RKO (cell line): ENCODE measurements around the gene CORT.
"Not testable (repeated sequence)": the region's sequence is repeated elsewhere in the genome, so short reads cannot be mapped to it uniquely, and the experiment has no call there.

Experiments used
- DNase-seq: peaks from one replicate; pipeline ENCODE4 v3.0.0-alpha.2; 2016; ENCODE audit warnings: low spot score

CORT gene

DNA sequence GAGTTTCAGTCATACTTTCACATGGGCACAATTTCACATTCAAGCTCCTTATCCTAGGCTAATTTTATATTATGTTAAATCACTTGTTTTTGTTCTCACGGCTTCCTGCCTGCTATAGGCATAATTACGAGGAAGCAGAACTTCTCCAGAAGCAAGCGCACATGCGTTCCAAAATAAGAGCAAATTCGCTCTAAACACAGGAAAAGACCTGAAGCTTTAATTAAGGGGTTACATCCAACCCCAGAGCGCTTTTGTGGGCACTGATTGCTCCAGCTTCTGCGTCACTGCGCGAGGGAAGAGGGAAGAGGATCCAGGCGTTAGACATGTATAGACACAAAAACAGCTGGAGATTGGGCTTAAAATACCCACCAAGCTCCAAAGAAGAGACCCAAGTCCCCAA is at the start of gene CORT:
CORT (plus strand) TSS at position 281 of the 400 bp plus-strand sequence. CDS start 193 bp downstream, outside the sequence.
- DNase-seq, result no peak

DNA sequence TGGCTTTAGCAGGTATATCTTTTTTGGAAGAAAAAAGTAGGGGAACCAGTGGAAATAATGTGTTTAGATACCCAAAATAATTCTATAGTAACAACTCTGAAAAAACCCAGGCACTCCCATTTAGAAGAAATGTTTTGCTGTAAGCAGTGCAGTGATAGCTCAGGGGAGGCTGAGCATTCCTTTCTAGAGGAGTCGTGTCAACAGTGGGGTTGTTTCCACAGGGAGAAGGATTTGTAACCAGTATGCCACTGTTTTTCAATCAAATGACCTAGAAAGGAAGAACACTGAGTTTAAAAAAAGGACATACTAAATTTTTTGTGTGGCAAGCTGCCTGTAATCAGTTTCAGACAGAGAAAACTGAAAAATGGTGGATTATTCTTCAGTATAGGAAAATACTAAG is 48.5 kb upstream of the CORT start:
- peak; percentile 29 for DNase-seq

DNA sequence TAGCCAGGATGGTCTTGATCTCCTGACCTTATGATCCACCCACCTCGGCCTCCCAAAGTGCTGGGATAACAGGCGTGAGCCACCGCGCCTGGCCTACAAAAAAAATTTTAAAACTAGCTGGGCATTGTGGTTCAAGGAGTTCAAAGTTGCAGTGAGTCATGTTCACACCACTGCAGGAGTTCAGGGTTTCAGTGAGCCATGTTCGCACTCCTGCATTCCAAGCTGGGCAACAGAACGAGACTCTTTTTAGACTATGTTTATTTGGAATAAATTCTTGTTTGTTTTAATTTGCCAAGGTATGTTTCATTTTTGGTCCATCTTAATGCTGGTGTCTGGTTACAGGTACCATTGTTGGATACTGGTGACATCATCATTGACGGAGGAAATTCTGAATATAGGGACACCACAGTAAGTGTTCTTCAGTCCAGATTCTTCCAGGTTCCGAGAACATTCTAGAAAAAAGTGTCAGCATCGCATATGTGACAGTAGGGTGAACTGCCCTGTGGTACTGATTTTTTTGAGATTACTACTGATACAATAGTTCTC is 47.0 kb upstream of the CORT start:
- DNase-seq, result no peak

DNA sequence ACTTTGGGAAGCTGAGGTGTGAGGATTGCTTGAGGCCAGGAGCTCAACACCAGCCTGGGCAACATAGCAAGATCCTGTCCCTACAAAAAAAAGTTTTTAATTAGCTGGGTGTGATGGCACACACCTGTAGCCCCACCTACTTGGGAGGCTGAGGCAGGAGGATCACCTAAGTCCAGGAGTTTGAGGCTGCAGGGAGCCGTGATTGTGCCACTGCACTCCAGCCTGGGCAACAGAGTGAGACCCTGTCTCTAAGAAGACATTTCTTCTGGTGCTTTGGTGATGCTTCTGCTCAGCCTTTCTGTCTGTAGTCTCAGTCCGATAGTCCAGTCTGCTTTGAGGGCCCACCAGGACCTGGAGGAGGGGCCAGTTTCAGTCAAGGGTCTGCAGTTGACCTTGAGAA is 42.6 kb upstream of the CORT start:
- no peak for DNase-seq

DNA sequence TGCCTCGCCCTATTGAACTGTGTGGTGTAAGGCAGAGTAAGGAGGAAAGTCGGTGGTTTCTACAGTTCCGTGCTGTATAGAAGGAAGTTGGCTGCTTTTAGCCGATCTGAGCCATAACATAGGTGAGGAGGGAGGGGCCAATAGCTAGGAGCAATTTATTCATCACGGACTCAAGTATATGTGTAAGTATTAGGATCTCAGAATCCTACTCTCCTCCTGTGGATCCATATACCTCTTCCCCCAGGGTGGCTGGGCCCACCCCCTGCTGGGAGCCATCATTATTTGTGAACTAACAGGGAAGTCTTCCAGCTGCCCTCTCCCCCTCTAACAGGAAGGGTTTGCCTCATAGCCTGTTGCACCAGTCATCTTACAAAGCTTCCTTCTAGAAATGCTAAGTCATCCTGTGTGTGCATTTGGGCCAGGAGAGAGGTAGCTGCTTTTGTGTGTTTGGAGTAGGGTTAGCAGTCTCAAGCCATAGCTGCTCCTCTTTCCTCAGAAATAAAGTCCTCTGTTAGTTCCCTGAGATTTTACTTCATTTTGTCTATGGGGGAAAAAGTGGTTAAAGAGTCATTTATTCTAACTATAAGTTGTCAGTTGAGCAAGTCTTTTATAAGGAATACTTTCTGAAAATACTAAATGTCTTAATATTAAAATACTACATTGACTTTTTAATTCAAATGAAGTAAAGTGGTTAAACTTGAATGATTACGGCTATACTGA is 34.5 kb upstream of the CORT start:
- peak; percentile 38 for DNase-seq

DNA sequence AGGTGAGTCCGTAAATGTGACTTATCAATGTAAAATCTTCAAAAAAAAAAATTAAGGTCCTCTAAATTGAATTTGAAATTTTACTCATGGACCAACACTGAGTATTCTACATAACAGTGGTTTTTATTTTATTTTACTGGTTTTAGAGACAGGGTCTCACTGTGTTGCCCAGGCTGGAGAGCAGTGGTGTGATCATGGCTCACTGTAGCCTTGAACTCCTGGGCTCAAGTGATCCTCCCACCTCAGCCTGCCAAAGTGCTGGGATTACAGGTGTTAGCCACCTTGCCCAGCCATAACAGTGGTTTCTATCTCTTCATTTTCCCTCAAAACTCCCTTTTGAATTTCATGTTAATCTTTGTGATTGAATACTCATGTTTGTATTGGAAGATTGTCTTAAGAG is 33.9 kb upstream of the CORT start:
- DNase-seq, result not testable (repeated sequence)

DNA sequence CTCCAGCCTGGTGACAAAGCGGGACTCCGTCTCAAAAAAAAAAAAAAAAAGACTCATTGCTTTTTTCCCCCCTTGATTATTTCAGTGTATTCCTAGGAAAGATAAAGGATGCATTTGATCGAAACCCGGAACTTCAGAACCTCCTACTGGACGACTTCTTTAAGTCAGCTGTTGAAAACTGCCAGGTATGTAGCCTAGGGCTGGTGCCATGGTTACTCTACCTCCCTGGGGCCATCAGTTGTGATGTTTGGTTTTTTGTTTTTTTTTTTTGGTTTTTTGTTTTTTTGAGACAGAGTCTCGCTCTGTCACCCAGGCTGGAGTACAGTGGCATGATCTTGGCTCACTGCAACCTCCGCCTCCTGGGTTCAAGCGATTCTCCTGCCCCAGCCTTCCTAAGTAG is 31.1 kb upstream of the CORT start:
- DNase-seq, result not testable (repeated sequence)

- no peak for DNase-seq
Observed at GRCh38 chr1:10419351-10419750, 30.5 kb upstream of the CORT start.

DNA sequence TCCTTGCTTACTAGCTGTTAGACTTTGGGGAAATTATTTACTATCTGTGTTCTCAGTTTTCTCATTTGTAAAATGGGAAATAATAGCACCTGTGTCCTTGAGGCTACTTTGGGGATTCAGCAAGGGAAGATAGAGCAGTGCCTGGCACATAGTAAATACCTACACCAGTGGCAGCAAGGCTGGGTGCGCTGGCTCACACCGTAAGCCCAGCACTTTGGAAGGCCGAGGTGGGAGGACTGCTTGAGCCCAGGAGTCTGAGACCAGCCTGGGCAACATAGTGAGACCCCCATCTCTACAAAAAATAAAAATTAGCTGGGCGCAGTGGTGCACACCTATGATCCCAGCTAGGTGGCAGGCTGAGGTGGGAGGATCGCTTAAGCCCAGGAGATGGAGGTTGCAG is 28.2 kb upstream of the CORT start:
- DNase-seq, result no peak

DNA sequence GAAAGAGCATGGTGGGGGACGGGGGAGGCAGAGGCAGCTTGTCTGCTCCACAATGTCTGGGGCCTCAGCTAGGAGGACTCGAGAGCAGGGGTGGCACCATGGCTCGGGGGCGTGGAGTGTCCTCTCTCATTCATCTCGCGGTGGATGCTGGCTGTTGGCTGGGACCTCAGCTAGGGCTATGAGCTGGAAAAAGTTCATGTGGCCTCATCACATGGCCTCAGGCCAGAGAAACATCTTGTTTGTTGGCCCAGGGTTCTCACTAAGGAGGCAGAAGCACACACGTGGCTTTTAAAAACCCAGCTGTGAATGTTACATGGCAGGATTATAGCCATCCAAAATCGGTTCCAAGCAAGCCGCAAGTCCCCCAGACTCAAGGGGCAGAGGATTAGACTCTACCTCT is 25.8 kb upstream of the CORT start:
- DNase-seq, result no peak

DNA sequence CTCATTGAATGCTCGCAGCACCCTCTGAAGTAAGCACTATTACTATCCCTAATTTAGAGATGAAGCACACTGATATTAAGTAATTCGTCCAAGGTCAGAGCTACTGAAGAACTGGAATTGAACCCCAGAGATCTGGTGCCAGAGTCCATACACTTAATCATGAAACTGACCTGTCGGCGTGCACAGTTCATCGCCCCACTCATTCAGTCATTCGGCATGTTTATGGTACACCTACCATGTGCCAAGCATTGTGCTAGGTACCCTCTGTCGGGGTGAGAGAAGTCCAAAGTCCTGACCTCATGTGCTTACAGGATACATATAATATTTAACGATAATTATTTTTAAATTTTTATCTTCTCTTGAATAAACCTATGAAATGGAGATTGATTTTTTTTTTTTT is 25.2 kb upstream of the CORT start:
- no peak for DNase-seq

DNA sequence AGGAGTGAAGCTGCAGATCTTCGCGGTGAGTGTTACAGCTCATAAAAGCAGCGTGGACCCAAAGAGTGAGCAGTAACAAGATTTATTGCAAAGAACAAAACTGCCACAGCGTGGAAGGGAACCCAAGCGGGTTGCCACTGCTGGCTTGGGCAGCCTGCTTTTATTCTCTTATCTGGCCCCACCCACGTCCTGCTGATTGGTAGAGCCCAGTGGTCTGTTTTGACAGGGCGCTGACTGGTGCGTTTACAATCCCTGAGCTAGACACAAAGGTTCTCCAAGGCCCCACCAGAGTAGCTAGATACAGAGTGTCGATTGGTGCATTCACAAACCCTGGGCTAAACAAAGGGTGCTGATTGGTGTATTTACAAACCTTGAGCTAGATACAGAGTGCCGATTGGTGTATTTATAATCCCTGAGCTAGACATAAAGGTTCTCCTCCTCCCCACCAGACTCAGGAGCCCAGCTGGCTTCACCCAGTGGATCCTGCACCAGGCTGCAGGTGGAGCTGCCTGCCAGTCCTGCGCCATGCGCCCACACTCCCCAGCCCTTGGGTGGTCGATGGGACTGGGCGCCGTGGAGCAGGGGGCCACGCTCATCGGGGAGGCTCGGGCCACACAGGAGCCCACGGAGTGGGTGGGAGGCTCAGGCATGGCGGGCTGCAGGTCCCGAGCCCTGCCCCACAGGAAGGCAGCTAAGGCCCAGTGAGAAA is 23.9 kb upstream of the CORT start:
- not testable (repeated sequence) for DNase-seq

DNA sequence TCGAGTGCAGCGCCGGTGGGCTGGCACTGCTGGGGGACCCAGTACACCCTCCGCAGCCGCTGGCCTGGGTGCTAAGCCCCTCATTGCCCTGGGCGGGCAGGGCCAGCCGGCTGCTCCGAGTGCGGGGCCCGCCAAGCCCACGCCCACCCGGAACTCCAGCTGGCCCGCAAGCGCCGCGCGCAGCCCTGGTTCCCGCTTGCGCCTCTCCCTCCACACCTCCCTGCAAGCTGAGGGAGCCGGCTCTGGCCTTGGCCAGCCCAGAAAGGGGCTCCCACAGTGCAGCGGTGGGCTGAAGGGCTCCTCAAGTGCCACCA is 23.3 kb upstream of the CORT start:
- DNase-seq, result not testable (repeated sequence)

DNA sequence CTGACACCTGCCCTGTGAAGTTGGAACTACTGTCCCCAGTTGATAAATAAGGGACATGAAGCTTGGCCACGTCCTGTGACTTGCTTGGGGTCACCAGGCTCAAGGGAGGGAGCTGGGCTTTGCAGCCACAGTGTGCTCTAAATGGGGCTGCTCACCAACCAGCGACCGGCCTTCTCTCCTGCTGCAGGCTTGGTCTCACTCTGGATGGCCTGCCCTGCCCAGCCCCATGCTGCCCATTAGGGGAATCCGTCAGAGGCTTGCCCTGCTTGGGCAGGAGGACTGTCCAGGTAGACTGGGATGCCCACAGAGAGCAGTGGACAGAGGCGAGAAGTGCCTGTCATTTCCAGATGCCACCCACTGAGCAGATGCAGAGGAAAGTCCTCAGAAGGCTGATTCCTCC is 20.8 kb upstream of the CORT start:
- no peak for DNase-seq

GRCh38 chr1:10429868-10430215 is 20.0 kb upstream of the CORT start:
- no peak for DNase-seq

DNA sequence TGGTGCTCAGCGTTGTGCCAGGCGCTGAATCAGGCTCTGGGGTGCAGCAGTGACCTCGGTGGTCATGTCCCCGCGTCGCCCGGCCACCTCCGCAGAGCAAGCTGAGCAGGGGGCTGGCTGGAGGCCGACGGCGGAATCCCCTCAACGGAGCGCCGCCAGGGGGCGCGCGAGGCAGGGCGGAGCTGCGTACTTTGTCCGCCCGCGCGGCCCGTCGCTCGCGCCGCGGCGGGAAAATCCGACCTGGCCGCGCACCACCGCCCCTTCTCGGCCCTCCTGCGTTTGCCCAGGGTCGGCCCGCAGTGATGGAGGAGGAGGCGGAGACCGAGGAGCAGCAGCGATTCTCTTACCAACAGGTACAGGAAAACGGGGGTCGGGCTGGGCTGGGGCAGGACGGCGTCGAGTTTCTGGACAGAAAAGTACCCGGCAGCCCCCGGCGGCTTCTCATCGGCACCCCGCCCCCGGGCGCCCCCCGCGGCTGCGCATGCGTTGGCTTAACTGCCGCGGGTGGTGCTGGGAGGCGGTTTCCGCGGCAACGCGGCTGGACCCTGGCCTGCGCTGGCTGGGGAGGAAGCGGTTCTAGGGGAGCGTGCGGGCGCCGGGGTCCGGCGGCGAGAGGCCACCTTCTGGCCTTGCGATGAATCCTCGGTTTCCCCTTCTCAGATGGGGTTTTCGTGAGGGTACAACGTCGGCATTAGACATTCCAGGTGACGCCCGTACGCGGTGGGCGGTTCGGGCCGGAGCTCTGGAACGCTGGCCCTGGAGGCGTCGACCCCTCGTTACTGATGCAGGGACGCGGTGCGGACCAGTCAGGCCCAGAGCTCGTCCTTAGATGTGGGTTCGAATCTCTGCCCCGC is 19.4 kb upstream of the CORT start, which contains the start of gene CENPS:
CENPS (plus strand) TSS at position 218 of the 854 bp plus-strand sequence; CDS start at position 303, 85 bp downstream.
- peak; percentile 88 for DNase-seq

DNA sequence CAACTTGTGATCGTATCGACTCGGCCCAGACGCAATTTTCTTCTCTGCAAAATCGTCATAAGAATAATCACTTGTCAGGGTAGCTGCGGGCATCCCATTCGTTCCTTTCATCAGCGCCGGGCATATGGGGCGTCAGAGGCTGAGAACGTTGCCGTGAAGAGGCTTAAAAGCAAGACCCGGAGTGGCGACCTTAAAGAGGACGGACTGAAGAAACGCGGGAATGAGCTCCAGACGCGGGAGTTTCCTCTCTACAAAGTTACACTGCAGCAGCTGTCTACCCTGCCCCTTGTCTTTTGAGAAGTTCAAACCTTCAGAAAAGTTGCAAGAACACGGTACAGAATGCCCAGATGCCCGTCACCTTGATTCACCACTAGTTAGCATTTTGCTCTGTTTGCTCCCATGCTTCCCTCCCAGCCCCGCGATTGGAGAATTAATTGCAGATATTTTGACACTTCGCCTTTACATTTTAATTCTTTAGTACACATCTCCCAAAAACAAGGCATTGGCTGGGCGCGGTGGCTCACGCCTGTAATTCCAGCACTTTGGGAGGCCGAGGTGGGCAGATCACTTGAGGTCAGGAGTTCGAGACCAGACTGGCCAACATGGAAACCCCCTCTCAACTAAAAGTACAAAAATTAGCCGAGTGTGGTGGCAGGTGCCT is 18.6 kb upstream of the CORT start:
- DNase-seq, result peak; percentile 64

- no peak for DNase-seq
Observed at GRCh38 chr1:10432910-10433700, 16.7 kb upstream of the CORT start.

- no peak for DNase-seq
Observed at GRCh38 chr1:10433790-10434189, 16.0 kb upstream of the CORT start.

GRCh38 chr1:10434590-10434989 is 15.2 kb upstream of the CORT start:
- no peak for DNase-seq

DNA sequence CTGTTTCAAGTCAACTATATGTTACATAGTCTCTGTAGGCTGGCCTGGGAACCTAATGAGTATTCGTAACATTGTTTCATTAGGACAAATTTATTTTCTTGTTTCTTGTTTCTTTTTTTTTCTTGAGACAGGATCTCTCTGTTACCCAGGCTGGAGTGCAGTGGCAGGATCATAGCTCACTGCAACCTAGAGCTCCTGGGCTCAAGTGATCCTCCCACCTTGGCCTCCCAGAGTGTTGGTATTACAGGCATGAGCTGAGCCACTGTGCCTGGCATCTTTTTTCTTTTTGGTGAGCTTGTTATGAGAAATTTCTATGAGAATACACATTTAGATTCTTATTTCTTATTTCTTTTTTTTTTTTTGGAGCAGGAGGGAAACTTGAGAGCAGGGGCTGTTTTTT is 12.8 kb upstream of the CORT start:
- DNase-seq, result no peak
